Ascending aorta (tissue), 2 donors: ENCODE measurements around the gene IZUMO1. TPM values are rescaled to one million over a fixed set of nuclear protein-coding genes. Genes with fewer than 3 reads are reported as not detected.

Experiments used
- DNase-seq, 2 donors: peaks; one replicate each; pipeline ENCODE4 v3.0.0-alpha.2; 2019; ENCODE audit warnings: low spot score in 2 of 2
- H3K27ac ChIP-seq, 2 donors: fragments of 200-600 bp; sonication (generic); one replicate each; pipeline ENCODE4 v1.5.1; 2016 to 2017; ENCODE audit warnings: mild to moderate bottlenecking in 1 of 2
- H3K27me3 ChIP-seq: fragments of 200-600 bp; sonication (generic); one replicate; pipeline ENCODE4 v1.5.1; 2017
- H3K36me3 ChIP-seq, 2 donors: fragments of 200-600 bp; sonication (generic); one replicate each; pipeline ENCODE4 v1.5.1; 2016
- H3K4me1 ChIP-seq, 2 donors: fragments of 200-600 bp; sonication (generic); one replicate each; pipeline ENCODE4 v1.5.1; 2016 to 2017; ENCODE audit warnings: mild to moderate bottlenecking in 1 of 2
- H3K4me3 ChIP-seq, 2 donors: fragments of 200-600 bp; sonication (generic); one replicate each; pipeline ENCODE4 v1.5.1; 2016 to 2017; ENCODE audit warnings: mild to moderate bottlenecking in 1 of 2
- H3K9me3 ChIP-seq, 2 donors: fragments of 200-600 bp; sonication (generic); one replicate each; pipeline ENCODE4 v1.5.1; 2016
- intact Hi-C: fragments of 100-400 bp; cut with DNase I; formaldehyde crosslinking; loops from one replicate; pipeline ENCODE4 v1.15.1; 2023
- total RNA-seq: library from RNA; depleted of rRNA; stranded (reverse); fragments of >200 nt; gene quantifications from one replicate; pipeline ENCODE4 v1.1.0, GENCODE V29; 2016
- TF ChIP-seq, protein P1 (sequence below), 3 experiments: fragments of 200-600 bp in 2 of 3; fragments of 450-650 bp in 1 of 3; sonication (generic) in 2 of 3; IDR thresholded peaks; one replicate each; pipeline ENCODE4 v1.5.1; 2016 to 2019; ENCODE audit warnings: antibody characterized with exemption in 3 of 3, mild to moderate bottlenecking in 1 of 3, moderate library complexity in 1 of 3

The IZUMO1 gene
- total RNA-seq, 1 donor from 2014 or later: not detected

- H3K36me3 ChIP-seq: no peaks in the 10 kb centered on the region
- H3K9me3 ChIP-seq: no peaks in the 10 kb centered on the region
- TF ChIP-seq, protein P1, sequence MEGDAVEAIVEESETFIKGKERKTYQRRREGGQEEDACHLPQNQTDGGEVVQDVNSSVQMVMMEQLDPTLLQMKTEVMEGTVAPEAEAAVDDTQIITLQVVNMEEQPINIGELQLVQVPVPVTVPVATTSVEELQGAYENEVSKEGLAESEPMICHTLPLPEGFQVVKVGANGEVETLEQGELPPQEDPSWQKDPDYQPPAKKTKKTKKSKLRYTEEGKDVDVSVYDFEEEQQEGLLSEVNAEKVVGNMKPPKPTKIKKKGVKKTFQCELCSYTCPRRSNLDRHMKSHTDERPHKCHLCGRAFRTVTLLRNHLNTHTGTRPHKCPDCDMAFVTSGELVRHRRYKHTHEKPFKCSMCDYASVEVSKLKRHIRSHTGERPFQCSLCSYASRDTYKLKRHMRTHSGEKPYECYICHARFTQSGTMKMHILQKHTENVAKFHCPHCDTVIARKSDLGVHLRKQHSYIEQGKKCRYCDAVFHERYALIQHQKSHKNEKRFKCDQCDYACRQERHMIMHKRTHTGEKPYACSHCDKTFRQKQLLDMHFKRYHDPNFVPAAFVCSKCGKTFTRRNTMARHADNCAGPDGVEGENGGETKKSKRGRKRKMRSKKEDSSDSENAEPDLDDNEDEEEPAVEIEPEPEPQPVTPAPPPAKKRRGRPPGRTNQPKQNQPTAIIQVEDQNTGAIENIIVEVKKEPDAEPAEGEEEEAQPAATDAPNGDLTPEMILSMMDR (IDR thresholded peaks at IDR 0.05): no peak
- intact Hi-C loops: no loop called here
- no peak for DNase-seq
- H3K4me3 ChIP-seq: no peak overlapping the region
- H3K4me1 ChIP-seq: peaks cover 0 to 9% of the 10 kb centered on the region in 2 donors
- no peaks in the 10 kb centered on the region for H3K27me3 ChIP-seq
- H3K27ac ChIP-seq: peak overlapping the region in 1 of 2 donors; percentile 80
Measured at GRCh38 chr19:48726556-48726955, 20.2 kb downstream of the IZUMO1 start.

DNA sequence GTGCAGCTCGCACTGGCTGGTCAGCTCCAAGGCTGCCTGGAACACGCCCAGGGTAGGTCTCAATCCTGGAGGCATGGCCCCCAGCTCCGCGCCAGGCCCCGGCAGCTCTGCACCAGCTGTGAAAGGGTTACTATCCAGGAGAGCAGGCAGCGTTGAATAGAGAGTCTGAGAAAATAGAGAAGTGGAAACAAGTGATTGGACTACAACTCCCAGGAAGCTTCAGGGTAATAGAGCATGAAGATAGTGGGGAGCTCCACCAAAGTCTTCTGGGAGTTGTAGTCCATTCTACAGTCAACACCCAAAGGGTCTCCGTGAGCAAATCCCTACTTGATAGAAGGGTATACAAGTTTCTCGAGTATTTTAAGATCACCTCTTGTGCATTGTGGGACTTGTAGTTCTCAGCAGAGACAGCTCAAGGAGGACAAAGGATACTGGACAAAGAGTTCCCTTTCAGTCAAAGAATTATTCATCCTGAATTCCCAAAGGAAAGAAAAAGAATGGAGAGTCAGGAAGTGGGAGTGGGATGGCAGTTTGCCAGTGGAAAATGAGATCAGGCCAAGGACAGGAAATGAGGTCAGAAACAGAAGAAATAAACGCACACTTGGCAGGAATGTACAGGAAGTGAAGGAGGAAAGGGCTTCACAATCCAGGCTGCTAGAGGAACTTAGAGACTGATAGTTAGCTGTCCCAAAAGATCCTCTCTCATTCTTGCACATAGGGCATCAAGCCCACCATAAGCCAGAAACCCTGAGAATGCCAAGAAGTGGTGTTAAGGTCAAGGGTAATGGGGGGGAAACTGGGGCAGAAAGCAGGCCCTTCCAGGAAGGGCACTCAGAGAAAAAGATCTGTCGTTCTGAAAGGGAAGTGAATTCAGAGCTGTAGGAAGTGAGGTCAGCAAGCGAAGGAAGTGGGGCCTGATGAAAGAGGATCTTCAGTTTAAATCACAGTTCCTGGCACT is 21.6 kb downstream of the IZUMO1 start:
- peaks cover 0 to 12% of the 10 kb centered on the region in 2 donors for H3K4me1 ChIP-seq

GRCh38 chr19:48722196-48722708 is 24.5 kb downstream of the IZUMO1 start:
- Histone ChIP-seq H3K27ac (no peak overlapping the region), H3K4me1 (peaks cover 3 to 15% of the 10 kb centered on the region in 2 donors), H3K4me3 (no peak overlapping the region), H3K36me3 (no peaks in the 10 kb centered on the region), H3K27me3 (no peaks in the 10 kb centered on the region), H3K9me3 (no peaks in the 10 kb centered on the region)
- intact Hi-C loops: no loop called here
- no peak for DNase-seq
- TF ChIP-seq, protein P1 (IDR thresholded peaks at IDR 0.05): no peak

More for the DNA sequence above, 21.6 kb downstream of the IZUMO1 start:
- DNase-seq: peak in 1 of 2 donors; percentile 89
- intact Hi-C loops: no loop called here
- peak overlapping the region; percentile 59 to 80 for H3K27ac ChIP-seq
- no peaks in the 10 kb centered on the region for H3K36me3 ChIP-seq
- no peak overlapping the region for H3K4me3 ChIP-seq
- H3K27me3 ChIP-seq: no peaks in the 10 kb centered on the region
- no peaks in the 10 kb centered on the region for H3K9me3 ChIP-seq
- TF ChIP-seq, protein P1 (IDR thresholded peaks at IDR 0.05): no peak

DNA sequence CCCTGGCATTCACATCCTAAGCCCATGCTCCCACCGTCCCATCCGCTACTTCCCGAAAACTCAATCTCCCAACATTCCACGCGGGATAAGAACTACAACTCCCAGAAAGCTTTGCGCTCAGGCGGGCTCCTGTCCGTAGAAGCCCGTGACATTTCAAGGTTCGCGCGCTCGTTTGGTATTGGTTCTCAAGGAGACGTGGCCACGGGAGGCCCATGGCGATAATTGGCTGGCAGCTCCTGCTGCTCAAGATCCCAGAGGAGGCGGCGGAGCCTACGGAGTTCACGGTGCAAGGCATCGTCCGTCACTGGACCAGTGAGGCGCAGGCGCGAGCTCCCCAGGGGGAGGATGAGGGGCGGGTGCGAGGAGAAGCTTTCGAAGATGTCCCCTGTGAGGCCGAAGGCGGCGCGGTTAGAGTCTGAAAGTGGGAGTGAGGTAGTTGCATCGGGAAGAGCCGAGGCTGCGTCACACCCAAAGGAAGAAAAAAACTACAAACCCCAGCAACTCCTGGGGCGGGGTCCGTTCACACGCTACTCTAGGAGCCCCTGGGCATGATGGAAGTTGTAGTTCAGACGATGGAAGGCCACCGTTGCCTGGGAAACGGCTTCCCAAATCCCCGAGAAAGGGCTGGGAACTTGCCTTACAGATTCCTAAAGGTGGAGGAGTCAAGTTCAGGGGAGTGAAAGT is 26.0 kb downstream of the IZUMO1 start:
- no peaks in the 10 kb centered on the region for H3K27me3 ChIP-seq
- intact Hi-C loops: loop anchor here (2.0 kb wide), 1 partner anchor 18 kb away; no protein-coding TSS in a partner anchor
- no peaks in the 10 kb centered on the region for H3K9me3 ChIP-seq
- no peaks in the 10 kb centered on the region for H3K36me3 ChIP-seq
- peak overlapping the region; percentile 48 to 65 for H3K4me3 ChIP-seq
- TF ChIP-seq, protein P1 (IDR thresholded peaks at IDR 0.05): no peak
- H3K4me1 ChIP-seq: peaks cover 3 to 19% of the 10 kb centered on the region in 2 donors
- H3K27ac ChIP-seq: peak overlapping the region; percentile 77 to 93
- DNase-seq: peak; percentile 98 to 100

DNA sequence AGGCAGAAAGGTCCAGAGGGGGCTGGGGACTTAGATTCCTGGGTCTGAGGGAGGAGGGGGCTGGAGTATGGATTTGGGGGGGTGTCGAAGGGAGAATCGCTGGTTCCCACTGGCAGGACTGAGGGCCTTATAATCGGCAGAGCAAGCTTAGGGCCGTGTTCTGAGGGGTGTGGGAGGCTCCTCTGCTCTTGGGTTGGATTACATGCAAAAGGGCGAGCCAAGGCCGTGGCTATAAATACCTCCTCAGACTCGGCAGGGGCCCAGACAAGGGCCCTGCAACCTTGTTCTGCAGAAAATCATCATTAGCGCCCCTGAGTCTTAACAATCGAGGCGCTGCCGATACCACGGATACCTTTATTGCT is 26.5 kb downstream of the IZUMO1 start:
- TF ChIP-seq, protein P1 (IDR thresholded peaks at IDR 0.05): no peak
- intact Hi-C loops: loop anchor here (2.0 kb wide), 1 partner anchor 19 kb away; no protein-coding TSS in a partner anchor
- Histone ChIP-seq H3K4me1 (peaks cover 6 to 24% of the 10 kb centered on the region in 2 donors), H3K4me3 (peak overlapping the region; percentile 48 to 65), H3K27me3 (no peaks in the 10 kb centered on the region), H3K9me3 (no peaks in the 10 kb centered on the region), H3K27ac (peak overlapping the region; percentile 77 to 93), H3K36me3 (no peaks in the 10 kb centered on the region)
- no peak for DNase-seq
